HG02840 (cell line): ENCODE measurements around the gene SEMA4B.
"Not testable (repeated sequence)": the region's sequence is repeated elsewhere in the genome, so short reads cannot be mapped to it uniquely, and the experiment has no call there.

Source experiments
- ATAC-seq: cut with Tn5 transposase; IDR thresholded peaks from one replicate; pipeline ENCODE4 v1.9.1; 2021; ENCODE audit warnings: mild to moderate bottlenecking, moderate library complexity, moderate number of reproducible peaks; ENCODE audit not compliant: unreplicated experiment, low FRiP score

The SEMA4B gene, protein sequence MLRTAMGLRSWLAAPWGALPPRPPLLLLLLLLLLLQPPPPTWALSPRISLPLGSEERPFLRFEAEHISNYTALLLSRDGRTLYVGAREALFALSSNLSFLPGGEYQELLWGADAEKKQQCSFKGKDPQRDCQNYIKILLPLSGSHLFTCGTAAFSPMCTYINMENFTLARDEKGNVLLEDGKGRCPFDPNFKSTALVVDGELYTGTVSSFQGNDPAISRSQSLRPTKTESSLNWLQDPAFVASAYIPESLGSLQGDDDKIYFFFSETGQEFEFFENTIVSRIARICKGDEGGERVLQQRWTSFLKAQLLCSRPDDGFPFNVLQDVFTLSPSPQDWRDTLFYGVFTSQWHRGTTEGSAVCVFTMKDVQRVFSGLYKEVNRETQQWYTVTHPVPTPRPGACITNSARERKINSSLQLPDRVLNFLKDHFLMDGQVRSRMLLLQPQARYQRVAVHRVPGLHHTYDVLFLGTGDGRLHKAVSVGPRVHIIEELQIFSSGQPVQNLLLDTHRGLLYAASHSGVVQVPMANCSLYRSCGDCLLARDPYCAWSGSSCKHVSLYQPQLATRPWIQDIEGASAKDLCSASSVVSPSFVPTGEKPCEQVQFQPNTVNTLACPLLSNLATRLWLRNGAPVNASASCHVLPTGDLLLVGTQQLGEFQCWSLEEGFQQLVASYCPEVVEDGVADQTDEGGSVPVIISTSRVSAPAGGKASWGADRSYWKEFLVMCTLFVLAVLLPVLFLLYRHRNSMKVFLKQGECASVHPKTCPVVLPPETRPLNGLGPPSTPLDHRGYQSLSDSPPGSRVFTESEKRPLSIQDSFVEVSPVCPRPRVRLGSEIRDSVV

DNA sequence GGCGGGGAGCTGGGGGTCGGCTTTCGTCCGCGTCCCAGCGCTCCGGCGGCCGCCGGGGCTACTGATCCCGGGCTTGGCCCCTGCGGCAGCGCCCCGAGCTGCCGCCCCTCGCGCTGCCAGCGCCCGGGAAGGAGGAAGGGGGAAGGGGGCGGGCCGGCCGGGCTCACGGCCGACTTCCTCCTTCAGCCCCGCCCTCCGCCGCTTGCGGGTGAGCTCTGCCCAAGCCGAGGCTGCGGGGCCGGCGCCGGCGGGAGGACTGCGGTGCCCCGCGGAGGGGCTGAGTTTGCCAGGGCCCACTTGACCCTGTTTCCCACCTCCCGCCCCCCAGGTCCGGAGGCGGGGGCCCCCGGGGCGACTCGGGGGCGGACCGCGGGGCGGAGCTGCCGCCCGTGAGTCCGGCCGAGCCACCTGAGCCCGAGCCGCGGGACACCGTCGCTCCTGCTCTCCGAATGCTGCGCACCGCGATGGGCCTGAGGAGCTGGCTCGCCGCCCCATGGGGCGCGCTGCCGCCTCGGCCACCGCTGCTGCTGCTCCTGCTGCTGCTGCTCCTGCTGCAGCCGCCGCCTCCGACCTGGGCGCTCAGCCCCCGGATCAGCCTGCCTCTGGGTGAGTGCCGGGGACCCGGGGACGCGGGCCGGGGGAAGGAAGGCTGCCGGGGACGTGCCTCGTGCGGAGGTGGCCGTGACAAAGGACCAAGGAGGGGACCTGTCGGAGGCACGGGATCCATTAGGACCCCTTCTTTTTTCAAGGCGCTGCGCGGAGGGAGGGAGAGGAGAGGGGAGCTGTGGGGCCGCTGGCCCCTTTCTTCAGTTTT is at the start of gene SEMA4B:
Gene SEMA4B, plus strand, starts transcription at position 201 of the 814 bp plus-strand sequence. Its CDS starts 249 bp downstream, at position 450.
- ATAC-seq, result peak; percentile 55

GRCh38 chr15:90151989-90152645 is 49.0 kb upstream of the SEMA4B start:
- ATAC-seq, result no peak

GRCh38 chr15:90153658-90154057 is 47.5 kb upstream of the SEMA4B start:
- no peak for ATAC-seq

GRCh38 chr15:90154246-90154645 is 46.9 kb upstream of the SEMA4B start:
- no peak for ATAC-seq

GRCh38 chr15:90154861-90155626 is 46.1 kb upstream of the SEMA4B start:
- no peak for ATAC-seq

- ATAC-seq, result no peak
Measured at GRCh38 chr15:90159213-90159612, 41.9 kb upstream of the SEMA4B start.

- ATAC-seq, result no peak
Measured at GRCh38 chr15:90160781-90161727, 40.1 kb upstream of the SEMA4B start.

DNA sequence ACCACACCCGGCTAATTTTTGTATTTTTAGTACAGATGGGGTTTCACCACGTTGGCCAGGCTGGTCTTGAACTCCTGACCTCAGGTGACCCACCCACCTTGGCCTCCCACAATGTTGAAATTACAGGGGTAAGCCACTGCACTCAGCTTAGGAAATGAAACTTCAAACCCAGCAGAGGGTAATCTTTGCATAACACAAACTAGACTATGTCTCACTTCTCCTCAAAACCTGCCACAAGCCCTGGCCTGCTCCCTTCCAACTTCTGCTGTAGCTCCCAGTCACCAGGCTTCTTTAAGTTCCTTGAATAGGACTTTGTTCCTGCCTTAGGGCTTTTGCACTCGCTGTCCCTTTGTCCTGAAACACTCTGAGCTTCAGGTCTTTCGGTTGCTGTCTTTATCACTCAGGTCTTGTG is 39.2 kb upstream of the SEMA4B start:
- no peak for ATAC-seq

DNA sequence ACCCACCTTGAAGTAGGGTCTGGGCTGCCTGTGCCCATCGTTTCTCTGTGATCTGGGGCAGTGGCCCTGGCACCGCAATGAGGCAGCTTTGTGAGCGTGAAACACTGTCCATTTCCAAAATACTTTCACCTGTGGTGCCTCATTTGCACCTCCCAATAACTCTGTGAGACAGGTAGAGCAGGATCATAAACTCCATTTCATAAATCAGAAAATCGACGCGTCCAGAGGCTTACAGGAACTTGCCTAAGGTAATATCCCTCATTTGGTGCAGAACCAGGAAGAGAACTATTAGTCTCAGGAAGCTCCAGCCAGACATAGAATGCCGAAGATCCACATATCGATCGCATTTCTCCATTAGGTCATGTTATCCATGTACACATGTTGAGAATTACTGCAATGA is 38.2 kb upstream of the SEMA4B start:
- no peak for ATAC-seq

- not testable (repeated sequence) for ATAC-seq
Measured at GRCh38 chr15:90164239-90164638, 36.9 kb upstream of the SEMA4B start.

DNA sequence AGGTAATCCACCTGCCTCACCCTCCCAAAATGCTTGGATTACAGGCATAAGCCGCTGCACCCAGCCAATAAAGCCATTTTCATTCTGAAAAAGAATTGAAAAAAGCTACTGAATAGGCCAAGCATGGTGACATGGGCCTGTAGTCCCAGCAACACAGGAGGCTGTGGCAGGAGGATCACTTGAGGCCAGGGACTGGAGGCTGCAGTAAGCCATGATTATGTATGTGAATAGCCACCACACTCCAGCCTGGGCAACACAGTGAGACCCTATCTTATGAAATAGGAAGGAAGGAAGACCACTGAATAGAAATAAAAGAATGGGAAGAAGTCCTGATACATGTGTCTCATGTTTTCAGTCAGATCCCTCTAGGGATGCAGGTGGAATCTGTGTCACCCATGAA is 36.0 kb upstream of the SEMA4B start:
- ATAC-seq, result no peak

DNA sequence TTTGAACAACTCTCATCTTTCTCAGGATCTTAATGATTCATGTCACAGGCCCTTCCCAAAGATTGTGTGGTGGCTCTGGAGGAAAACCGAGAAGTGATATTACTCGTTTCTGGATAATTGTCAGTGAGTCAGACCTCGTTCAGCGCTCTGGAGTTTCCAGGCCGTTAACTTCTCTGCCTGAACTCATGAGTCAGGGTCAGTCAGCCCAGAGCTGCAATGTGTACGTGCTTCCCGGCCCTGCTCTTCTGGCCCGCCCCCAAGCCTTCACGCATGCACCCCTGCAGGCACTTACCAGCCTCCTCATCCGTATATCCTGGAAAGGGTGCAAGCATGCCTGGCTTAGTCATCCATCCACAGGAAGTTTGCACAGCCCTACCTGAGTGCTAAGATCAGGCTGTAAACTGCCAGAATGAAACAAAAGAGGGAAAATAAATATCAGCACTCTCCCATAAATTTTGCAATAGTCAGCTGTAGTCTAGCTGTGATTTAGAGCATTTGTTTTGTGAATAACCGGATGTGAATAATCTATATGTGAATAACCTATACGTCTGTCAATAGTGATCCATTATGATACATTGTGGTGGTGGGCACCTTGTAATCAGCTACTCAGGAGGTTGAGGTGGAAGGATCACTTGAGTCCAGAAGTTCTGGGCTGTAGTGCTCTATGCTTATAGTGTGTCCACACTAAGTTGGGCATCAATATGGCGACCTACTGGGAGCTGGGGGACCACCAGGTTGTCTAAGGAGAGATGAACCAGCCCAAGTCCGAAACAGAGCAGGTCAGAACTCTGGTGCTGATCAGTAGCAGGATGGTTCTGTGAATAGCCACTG is 35.3 kb upstream of the SEMA4B start:
- ATAC-seq, result no peak

DNA sequence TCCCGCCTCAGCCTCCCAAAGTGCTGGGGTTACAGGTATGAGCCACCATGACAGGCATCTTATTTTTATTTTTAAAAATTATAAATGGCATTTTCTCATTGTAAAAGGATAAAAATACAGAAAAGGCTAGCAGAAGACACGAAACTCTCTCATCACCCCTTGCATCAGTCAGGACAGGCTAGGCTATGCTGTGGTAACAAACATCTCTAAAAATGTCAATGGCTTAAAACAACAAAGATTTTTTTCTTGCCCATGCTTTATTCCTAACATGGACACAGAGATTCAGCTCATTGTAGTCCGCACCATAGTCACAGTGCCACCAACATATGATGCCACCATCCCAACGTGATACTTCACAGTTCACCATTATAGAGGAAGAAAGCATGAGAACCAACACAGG is 34.0 kb upstream of the SEMA4B start:
- no peak for ATAC-seq

DNA sequence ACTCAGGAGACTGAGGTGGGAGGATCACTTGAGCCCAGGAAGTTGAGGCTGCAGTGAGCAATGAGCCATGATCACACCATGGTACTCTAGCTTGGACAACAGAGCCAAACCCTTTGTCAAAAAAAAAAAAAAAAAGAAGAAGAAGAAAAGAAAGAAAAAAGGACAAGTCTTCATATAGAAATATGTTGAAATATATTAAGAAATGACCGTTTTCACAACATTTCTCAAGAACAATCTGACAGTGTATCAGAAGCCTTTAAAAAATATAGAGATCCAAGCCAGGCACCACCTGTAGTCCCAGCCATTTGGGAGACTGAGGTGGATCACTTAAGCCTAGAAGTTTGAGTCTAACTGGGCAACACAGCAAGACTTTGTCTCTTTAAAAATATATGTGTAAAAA is 29.5 kb upstream of the SEMA4B start:
- no peak for ATAC-seq

DNA sequence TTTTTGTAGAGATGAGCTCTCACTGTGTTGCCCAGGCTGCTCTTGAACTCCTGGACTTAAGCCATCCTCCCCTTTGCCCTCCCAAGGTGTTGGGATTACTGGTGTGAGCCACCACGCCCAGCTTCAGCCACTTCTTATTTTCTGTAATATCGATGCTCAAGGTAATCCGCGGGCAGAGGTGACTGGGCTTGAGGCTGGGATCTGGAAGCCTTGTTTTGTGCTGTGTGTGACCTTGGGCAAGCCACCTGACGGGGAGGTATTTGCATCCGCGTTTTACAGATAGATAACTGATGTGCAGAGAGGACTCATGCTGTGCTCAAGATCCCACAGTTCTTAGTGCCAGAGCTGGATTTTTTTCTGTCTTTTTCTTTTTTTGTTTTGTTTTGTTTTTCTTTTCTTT is 27.8 kb upstream of the SEMA4B start:
- no peak for ATAC-seq

GRCh38 chr15:90174140-90174875 is 26.8 kb upstream of the SEMA4B start:
- ATAC-seq, result no peak

DNA sequence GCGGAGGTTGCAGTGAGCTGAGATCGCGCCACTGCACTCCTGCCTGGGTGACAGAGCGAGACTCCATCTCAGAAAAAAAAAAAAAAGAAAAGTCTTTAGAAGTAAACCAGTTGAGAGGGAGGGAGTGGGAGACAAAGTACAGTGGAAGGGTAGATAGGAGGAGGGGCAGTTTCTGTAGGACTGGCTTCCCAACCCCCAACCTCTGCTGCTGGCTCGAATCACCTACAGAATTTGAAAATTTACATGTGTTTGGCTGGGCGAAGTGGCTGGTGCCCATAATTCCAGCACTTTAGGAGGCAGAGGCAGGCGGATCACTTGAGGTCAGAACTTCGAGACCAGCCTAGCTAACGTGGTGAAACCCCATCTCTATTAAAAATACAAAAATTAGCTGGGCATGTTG is 24.1 kb upstream of the SEMA4B start:
- no peak for ATAC-seq
